WTC11 (cell line): ENCODE results near the gene GATA3.

Experiments
- CREM ChIP-seq: sonication (generic); formaldehyde crosslinking; IDR thresholded peaks from 2 replicates; pipeline ENCODE4 v1.8.1; 2022; ENCODE audit warnings: mild to moderate bottlenecking, missing genetic modification reagents, moderate library complexity
- CTCF ChIP-seq: fragments of 200-600 bp; IDR thresholded peaks from 2 replicates; pipeline ENCODE4 v1.8.0; 2022; ENCODE audit warnings: antibody characterized with exemption
- KAT7 ChIP-seq: sonication (generic); formaldehyde crosslinking; IDR thresholded peaks from 2 replicates; pipeline ENCODE4 v1.8.1; 2023; ENCODE audit warnings: missing genetic modification reagents, mild to moderate bottlenecking, borderline replicate concordance
- MAX ChIP-seq: sonication (generic); formaldehyde crosslinking; IDR thresholded peaks from 2 replicates; pipeline ENCODE4 v1.8.0; 2022; ENCODE audit warnings: mild to moderate bottlenecking, missing genetic modification reagents
- MYBL2 ChIP-seq: sonication (generic); formaldehyde crosslinking; IDR thresholded peaks from 2 replicates; pipeline ENCODE4 v1.8.1; 2023; ENCODE audit warnings: mild to moderate bottlenecking, moderate library complexity, missing genetic modification reagents
- NFE2L1 ChIP-seq: sonication (generic); formaldehyde crosslinking; IDR thresholded peaks from 2 replicates; pipeline ENCODE4 v1.8.1; 2023; ENCODE audit warnings: missing genetic modification reagents
- NFYB ChIP-seq: sonication (generic); formaldehyde crosslinking; conservative IDR thresholded peaks from 2 replicates; pipeline ENCODE4 v1.8.0; 2022; ENCODE audit warnings: low read depth, missing genetic modification reagents
- NR2C2 ChIP-seq: sonication (generic); formaldehyde crosslinking; IDR thresholded peaks from 2 replicates; pipeline ENCODE4 v1.8.0; 2022; ENCODE audit warnings: mild to moderate bottlenecking, missing genetic modification reagents
- SMAD3 ChIP-seq: sonication (generic); formaldehyde crosslinking; IDR thresholded peaks from 2 replicates; pipeline ENCODE4 v1.8.0; 2022; ENCODE audit warnings: missing genetic modification reagents, mild to moderate bottlenecking, borderline replicate concordance
- SMAD4 ChIP-seq: sonication (generic); formaldehyde crosslinking; IDR thresholded peaks from 2 replicates; pipeline ENCODE4 v1.8.0; 2022; ENCODE audit warnings: mild to moderate bottlenecking, missing genetic modification reagents
- SP1 ChIP-seq: sonication (generic); formaldehyde crosslinking; conservative IDR thresholded peaks from 2 replicates; pipeline ENCODE4 v1.8.1; 2022; ENCODE audit warnings: missing genetic modification reagents
- ZNF232 ChIP-seq: sonication (generic); formaldehyde crosslinking; IDR thresholded peaks from 2 replicates; pipeline ENCODE4 v1.8.0; 2022; ENCODE audit warnings: mild to moderate bottlenecking, missing genetic modification reagents
- TF ChIP-seq, protein P1 (sequence below): sonication (generic); formaldehyde crosslinking; IDR thresholded peaks from 2 replicates; pipeline ENCODE4 v1.8.0; 2022; ENCODE audit warnings: mild to moderate bottlenecking, missing genetic modification reagents

- no peak for TF ChIP-seq CTCF
- TF ChIP-seq, protein P1, sequence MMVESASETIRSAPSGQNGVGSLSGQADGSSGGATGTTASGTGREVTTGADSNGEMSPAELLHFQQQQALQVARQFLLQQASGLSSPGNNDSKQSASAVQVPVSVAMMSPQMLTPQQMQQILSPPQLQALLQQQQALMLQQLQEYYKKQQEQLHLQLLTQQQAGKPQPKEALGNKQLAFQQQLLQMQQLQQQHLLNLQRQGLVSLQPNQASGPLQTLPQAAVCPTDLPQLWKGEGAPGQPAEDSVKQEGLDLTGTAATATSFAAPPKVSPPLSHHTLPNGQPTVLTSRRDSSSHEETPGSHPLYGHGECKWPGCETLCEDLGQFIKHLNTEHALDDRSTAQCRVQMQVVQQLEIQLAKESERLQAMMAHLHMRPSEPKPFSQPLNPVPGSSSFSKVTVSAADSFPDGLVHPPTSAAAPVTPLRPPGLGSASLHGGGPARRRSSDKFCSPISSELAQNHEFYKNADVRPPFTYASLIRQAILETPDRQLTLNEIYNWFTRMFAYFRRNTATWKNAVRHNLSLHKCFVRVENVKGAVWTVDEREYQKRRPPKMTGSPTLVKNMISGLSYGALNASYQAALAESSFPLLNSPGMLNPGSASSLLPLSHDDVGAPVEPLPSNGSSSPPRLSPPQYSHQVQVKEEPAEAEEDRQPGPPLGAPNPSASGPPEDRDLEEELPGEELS: no peak
- no peak for TF ChIP-seq SP1 (CRISPR knock-in tag)
- TF ChIP-seq NFE2L1 (CRISPR knock-in tag): no peak
- no peak for TF ChIP-seq ZNF232
- no peak for TF ChIP-seq SMAD3 (CRISPR knock-in tag)
- no peak for TF ChIP-seq NR2C2 (CRISPR knock-in tag)
- TF ChIP-seq MAX: no peak
- TF ChIP-seq SMAD4 (CRISPR knock-in tag): no peak
- no peak for TF ChIP-seq KAT7 (CRISPR knock-in tag)
- TF ChIP-seq CREM (CRISPR knock-in tag): no peak
- TF ChIP-seq NFYB (CRISPR knock-in tag): no peak
- no peak for TF ChIP-seq MYBL2
Observed at GRCh38 chr10:8006274-8006999, 48.1 kb upstream of the GATA3 start.
